Activated CD8-positive, alpha-beta memory T cell treated with anti-CD3 and anti-CD28 coated beads, Interleukin-2, amount 50 U/mL, for 24 hours (primary cell): Measurements from ENCODE around the gene EVA1A.
"Not testable (repeated sequence)": the region's sequence is repeated elsewhere in the genome, so short reads cannot be mapped to it uniquely, and the experiment has no call there.

Experiments
- DNase-seq: peaks from one replicate; pipeline ENCODE4 v3.0.0-alpha.2; 2020; ENCODE audit errors: extremely low read depth

EVA1A gene

GRCh38 chr2:75483878-75484277 is 76.9 kb downstream of the EVA1A start:
- no peak for DNase-seq

GRCh38 chr2:75482398-75482797 is 78.3 kb downstream of the EVA1A start:
- DNase-seq = no peak

DNA sequence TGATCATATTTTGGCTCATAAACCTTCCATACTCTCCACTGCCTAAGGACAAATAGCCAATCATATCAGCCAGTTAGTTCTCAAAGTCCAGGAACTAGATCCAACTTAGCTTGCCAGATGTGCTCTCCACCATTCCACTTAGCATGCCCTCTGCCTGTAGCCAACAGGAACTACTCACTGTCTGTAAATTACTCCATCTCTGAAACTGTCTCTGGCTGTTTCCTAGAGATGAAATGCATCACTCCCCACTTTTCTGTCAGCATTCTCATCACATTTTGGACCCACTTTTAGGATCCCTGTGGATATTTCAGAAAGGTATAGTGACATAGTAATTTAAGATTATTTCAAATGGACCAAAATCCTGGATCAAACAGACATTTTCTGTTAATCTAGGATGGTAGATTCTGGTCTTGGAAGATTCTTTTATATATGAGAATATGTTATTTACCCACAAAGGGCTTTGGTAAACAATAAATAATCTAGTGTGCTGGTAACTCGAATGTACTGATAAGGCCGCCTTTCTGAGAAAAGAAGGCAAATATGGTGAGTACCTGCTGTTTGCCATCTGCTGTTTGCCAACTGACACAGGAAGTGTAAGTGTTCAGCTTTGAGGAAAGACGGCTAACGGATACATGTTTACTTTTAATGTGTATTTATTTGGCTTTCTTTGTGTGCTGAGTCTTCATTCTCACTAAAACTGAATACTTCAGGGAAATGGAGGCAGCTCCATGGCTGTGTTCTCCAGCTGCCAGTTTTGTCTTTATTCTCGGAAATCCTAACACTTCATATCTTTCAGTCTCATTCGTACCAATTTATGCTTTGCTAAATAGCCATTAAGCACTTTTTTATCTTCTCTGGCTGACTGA is 79.5 kb downstream of the EVA1A start:
- no peak for DNase-seq

GRCh38 chr2:75477696-75478095 is 83.0 kb downstream of the EVA1A start:
- not testable (repeated sequence) for DNase-seq

DNA sequence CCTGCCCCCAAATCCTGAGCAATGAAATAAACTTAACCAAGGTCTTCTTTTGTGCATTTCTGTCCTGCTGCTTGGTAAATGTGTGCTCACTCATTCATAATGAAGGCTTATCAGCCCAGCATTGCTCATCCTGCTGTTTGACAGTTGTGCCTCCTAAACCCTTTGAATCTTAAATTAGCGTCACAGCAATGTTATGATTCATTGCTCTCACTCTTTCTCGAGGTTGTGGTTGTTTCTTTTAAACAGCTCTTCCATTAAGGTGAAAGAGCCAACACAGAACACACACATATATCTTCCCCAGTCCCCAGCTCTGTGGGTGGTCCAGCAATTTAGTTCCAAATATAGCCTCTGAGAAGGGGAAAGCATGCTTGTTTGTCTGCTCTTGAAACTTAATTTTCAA is 84.0 kb downstream of the EVA1A start:
- no peak for DNase-seq

DNA sequence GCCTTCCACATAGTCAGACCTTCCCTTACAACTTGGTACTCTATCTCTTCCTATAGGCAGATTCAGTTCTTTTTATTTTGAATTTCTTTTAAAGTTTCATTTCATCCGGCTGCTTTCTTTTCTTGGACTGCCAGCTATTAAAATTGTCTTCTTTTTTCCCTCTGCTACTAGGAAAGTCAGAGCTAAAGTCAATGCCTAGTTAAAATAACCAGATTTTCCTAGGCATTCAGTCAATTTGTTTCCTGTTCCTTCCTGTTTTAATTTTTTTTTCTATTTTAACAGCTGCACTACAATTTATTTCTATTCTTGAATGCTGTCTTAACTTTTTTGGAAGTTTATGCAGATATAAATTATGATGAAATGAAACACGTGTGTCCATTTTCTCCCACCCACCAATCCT is 84.8 kb downstream of the EVA1A start:
- no peak for DNase-seq

DNA sequence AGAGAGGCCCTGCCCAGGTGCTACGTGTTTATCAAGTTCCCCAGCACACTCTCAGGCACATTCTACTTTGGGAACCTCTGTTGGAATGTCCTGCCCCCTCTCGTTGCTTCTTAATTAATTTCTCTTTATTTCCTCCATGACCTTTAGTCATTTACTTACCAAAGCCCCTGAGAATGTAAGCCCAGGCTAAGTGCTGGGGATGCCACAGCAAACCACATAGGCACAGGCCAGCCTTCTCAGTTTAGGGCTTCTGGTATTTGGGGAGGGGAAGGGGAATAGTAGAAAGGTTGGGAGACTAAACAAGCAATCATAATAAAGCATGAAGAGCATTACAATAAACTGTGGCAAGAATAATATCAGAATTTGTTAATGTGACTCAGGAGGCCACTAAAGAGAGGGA is 85.7 kb downstream of the EVA1A start:
- no peak for DNase-seq

GRCh38 chr2:75474115-75474514 is 86.6 kb downstream of the EVA1A start:
- DNase-seq = no peak

- DNase-seq = no peak
Measured at GRCh38 chr2:75466708-75467311, 93.9 kb downstream of the EVA1A start.

DNA sequence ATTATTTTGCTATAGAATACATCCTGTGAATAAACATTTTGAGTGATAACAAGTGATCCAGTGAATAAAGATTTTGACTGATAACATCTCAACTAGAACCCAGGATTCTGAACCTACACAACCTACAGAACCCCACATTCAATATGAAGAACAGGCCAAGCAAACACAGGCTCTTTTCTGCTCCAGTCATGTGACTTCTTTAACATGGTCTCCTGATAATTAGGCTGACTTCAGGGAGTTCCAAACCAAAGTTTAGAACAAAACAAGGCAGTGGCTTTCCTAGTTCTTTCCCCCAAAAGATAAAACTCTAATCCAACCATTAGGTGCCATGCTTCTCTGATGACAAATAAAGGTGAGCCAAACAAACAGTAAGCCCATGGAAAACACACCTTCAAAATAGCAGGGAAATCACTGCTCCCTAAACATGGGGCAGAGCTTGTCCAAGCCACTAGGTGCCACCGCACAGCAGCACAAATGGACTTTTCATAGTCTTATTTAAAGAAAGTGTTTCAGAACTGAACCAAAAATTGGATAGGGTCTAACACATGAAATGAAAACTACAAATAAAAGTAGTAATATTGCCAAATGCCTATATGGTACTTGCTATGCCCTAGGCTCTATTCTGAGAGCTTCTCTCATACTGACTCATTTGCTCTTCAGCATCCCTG is 95.3 kb downstream of the EVA1A start:
- no peak for DNase-seq

- DNase-seq = no peak
Measured at GRCh38 chr2:75464348-75464946, 96.3 kb downstream of the EVA1A start.

GRCh38 chr2:75462721-75463120 is 98.0 kb downstream of the EVA1A start:
- DNase-seq = no peak

DNA sequence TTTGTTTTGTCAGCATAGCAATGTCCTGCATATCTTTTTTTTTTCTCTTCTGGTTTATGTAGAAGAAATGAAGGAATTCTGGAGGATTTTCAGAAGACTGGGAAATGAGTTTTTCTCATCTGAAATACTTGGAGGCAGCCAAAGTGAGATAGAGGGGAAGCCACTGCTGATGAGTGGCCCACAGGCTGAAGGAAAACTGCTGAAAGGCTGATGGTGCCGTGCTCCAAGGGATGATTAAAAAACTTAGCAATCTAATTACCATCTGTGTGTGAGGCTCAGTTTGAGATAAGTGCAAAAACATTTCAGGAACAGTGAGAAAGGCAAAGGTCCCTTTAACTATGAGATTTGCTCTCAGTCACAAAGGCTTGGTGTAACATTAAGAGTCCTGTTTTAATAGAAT is 98.5 kb downstream of the EVA1A start:
- no peak for DNase-seq

GRCh38 chr2:75460630-75461029 is 100.1 kb downstream of the EVA1A start:
- no peak for DNase-seq

DNA sequence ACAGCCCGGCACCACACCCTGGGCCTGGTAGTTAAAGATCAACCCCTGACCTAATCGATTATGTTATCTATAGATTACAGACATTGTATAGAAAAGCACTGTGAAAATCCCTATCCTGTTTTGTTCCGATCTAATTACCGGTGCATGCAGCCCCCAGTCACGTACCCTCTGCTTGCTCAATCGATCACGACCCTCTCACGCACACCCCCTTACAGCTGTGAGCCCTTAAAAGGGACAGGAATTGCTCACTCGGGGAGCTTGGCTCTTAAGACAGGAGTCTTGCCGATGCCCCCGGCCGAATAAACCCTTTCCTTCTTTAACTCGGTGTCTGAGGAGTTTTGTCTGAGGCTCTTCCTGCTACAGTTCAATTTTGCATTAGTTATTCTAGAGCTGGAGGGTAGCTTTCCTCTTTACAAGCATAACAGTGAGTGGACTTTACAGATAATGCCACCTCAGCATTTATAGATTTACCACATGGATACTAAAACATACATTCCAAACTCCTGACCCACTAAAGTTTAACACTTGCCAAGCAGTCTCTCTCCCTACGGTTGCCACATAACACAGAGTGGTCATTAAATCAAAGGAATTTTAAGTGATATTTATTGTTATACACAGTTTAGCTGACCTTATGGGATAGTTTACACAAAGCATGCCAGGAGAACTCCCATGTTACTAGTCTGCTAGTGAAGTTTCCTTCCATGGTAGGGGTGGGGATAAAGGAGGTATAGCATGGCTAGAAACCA is 101.0 kb downstream of the EVA1A start:
- no peak for DNase-seq

DNA sequence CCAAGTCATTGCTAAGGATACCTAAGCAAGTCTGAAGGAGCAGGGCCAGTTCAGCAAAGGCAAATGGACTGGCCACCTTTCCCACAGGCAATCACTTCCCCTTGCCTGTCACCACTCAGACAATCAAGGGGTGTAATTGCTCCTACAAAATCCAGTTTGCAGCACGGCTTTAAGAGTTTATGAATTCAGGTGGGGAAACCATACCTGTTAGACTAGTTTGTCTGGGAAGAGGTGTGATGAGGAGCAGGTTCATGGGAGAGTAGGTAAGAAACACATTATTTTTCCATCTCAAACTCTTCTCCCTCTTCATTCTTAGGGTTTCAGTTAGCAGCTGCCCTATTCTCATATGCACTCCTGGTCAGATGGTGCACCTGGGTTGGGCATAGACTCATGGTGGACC is 102.5 kb downstream of the EVA1A start:
- DNase-seq = no peak

DNA sequence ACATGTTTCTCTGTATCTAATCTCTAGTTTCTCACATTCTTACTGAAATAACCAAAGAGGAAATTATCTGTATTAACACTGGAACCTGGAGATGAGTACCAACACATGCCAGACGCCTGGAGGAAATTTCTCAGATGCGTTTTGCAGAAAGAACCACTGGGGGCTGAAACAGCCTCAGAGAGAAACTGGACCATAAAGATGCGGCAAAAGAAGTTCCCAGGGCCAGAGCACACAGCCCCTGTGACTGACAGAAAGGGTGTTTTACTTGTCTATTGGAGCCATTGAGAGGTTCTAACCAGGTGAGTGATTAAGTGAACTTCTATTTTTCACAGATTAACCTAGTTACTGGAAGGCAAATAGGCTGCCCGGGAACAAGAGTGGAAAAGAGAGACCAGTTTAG is 103.9 kb downstream of the EVA1A start:
- no peak for DNase-seq

GRCh38 chr2:75456111-75456510 is 104.6 kb downstream of the EVA1A start:
- DNase-seq = no peak

DNA sequence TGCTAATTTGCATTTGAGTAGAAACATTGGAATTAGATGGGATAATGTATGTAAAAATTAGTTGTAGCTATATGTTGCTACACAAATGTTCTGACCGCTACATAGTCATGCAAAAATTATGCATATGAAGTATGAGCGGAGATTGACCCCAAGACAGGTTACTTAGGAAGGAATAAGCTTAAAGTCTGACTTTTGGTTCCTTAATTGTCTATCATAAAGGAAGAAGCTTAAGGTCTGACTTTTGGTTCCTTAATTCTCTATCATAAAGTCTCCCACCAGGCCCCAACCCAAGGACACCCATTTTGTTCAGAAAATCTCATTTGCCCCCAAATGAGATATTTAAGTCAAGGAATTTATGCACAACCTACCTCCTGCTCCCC is 106.5 kb downstream of the EVA1A start:
- no peak for DNase-seq

DNA sequence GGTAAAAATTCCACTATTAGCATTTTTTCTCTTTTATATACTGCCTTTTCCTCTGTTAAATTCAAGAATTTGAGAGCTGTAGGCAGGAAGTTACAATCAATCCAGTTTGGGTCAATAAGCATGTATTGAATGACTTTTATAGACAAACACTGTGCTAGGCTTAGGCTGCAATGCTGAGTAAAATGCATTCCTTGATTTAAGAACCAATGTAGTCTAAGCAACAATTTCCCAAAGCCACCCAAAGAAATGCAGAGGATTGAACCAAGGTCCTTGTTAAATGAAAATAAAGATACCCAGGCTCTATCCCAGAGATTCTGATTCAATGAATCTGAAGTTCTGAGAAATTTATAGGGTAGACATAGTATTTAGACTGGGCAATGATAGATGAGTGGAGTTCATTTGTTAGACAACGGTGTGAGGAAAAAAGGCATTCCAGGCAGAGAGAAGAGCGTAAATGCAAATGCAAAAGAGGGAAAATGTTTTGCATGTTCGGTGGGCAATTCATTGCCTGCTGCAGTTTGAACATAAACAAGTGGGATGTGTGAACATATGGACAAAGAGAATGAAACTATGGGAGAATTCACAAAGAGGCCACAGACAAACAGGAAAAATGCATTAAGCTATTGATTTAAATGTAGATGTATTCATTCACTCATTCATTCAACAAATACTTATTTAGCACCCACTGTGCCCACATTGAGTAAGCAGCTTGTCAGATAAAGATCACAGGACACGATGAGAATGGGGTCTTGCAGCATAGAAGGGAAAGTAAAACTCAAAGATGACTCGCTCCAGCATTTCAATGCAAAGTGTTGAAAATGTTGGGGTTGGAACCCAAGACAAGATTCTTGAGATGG is 107.1 kb downstream of the EVA1A start:
- DNase-seq = no peak

DNA sequence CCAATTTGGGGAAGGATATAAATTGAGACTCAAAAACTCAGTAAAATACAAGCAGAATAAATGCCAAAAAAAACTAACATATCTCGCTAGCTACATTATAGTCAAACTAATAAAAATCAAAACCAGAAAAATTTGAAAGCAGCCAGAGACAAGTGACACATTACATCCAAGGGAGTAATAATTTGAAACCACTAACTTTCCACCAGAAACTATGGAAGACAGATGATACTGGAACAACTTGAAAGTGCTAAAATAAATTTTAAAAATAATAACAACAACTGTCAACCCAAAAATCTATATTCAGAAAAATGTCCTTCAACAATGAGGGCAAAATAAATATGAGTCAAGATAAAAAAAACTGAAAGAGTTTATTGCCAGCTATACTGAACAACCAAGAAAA is 110.7 kb downstream of the EVA1A start:
- DNase-seq = no peak
